HepG2 (cell line): Measurements from ENCODE around the gene P3H3. TPM values are rescaled to one million over a fixed set of nuclear protein-coding genes. Genes with fewer than 3 reads are reported as not detected.
A peak's percentile ranks its signal among the peaks of the same experiment; 100 is the strongest.

Experiments
- CHD4 ChIP-seq: fragments of 200-600 bp; sonication (generic); IDR thresholded peaks from 2 replicates; pipeline ENCODE4 v1.7.0; 2017; ENCODE audit warnings: mild to moderate bottlenecking, low read length, borderline replicate concordance
- GFI1 ChIP-seq: sonication (generic); formaldehyde crosslinking; IDR thresholded peaks from 2 replicates; pipeline ENCODE4 v1.5.0; 2020; ENCODE audit warnings: missing genetic modification reagents, mild to moderate bottlenecking, borderline replicate concordance
- HNF4G ChIP-seq, 2 experiments: sonication (generic) in 1 of 2; formaldehyde crosslinking in 1 of 2; IDR thresholded peaks; 2 replicates each; pipeline versions ENCODE4 v1.4.0 to v1.6.1; 2011 to 2020; ENCODE audit warnings: borderline replicate concordance in 2 of 2, low read depth in 2 of 2, mild to moderate bottlenecking in 2 of 2, low read length in 1 of 2, missing genetic modification reagents in 1 of 2, moderate library complexity in 1 of 2
- KDM5B ChIP-seq: sonication (generic); formaldehyde crosslinking; IDR thresholded peaks from 2 replicates; pipeline ENCODE4 v1.4.0; 2020; ENCODE audit warnings: missing genetic modification reagents, mild to moderate bottlenecking, borderline replicate concordance
- MEF2D ChIP-seq: sonication (generic); formaldehyde crosslinking; IDR thresholded peaks from 2 replicates; pipeline ENCODE4 v1.5.1; 2020; ENCODE audit warnings: mild to moderate bottlenecking, missing genetic modification reagents
- PHF21A ChIP-seq: sonication (generic); formaldehyde crosslinking; IDR thresholded peaks from 2 replicates; pipeline ENCODE4 v1.5.0; 2020; ENCODE audit warnings: mild to moderate bottlenecking, missing genetic modification reagents
- TBX3 ChIP-seq: fragments of 450-650 bp; IDR thresholded peaks from 2 replicates; pipeline ENCODE4 v1.6.1; 2017; ENCODE audit warnings: antibody characterized with exemption, mild to moderate bottlenecking, inconsistent platforms, borderline replicate concordance
- THAP11 ChIP-seq: IDR thresholded peaks from 2 replicates; pipeline ENCODE4 v1.6.1; 2016; ENCODE audit warnings: missing biosample characterization, missing genetic modification reagents
- ZFX ChIP-seq: sonication (generic); formaldehyde crosslinking; IDR thresholded peaks from 2 replicates; pipeline ENCODE4 v1.4.0; 2020; ENCODE audit warnings: mild to moderate bottlenecking, low read depth, missing genetic modification reagents, moderate library complexity
- ZNF124 ChIP-seq: sonication (generic); formaldehyde crosslinking; IDR thresholded peaks from 2 replicates; pipeline ENCODE4 v1.4.0; 2020; ENCODE audit warnings: missing genetic modification reagents
- ZNF224 ChIP-seq: sonication (generic); formaldehyde crosslinking; IDR thresholded peaks from 2 replicates; pipeline ENCODE4 v1.5.0; 2020; ENCODE audit warnings: mild to moderate bottlenecking, missing genetic modification reagents
- ZNF530 ChIP-seq: sonication (generic); formaldehyde crosslinking; IDR thresholded peaks from 2 replicates; pipeline ENCODE4 v1.5.0; 2020; ENCODE audit warnings: low read depth, mild to moderate bottlenecking, missing genetic modification reagents
- polyA plus RNA-seq, 8 experiments: library from polyadenylated mRNA; depleted of rRNA in 3 of 8; stranded (reverse) in 7 of 8; unstranded in 1 of 8; fragments of >200 nt; fragmentation: Illumina TruSeq in 4 of 8; extraction: Trizol in 4 of 8; gene quantifications; 2 replicates each; pipeline versions ENCODE4 v1.2.1 to v1.2.3, GENCODE V29; 2011 to 2016; ENCODE audit warnings: low read depth in 4 of 8, missing spikeins in 1 of 8, mixed read lengths in 1 of 8; ENCODE audit not compliant: insufficient read depth in 1 of 8
- total RNA-seq, 5 experiments: library from RNA; depleted of rRNA; stranded (reverse); fragments of >200 nt; fragmentation: Illumina TruSeq; extraction: Trizol; gene quantifications; 2 replicates each; pipeline ENCODE4 v1.2.3, GENCODE V29; 2016; ENCODE audit warnings: low read depth in 1 of 5
- TF ChIP-seq, protein P1 (sequence below): sonication (generic); formaldehyde crosslinking; IDR thresholded peaks from 2 replicates; pipeline ENCODE4 v1.9.0; 2021; ENCODE audit warnings: missing genetic modification reagents, borderline replicate concordance
- TF ChIP-seq, protein P2 (sequence below): sonication (generic); formaldehyde crosslinking; IDR thresholded peaks from 2 replicates; pipeline ENCODE4 v1.4.0; 2020; ENCODE audit warnings: mild to moderate bottlenecking, low read depth, missing genetic modification reagents
- TF ChIP-seq, protein P3 (sequence below): sonication (generic); formaldehyde crosslinking; IDR thresholded peaks from 2 replicates; pipeline ENCODE4 v1.5.0; 2020; ENCODE audit warnings: mild to moderate bottlenecking, missing genetic modification reagents

P3H3 gene
- total and polyA plus RNA-seq, 2 of the 13 experiments (the other 11 are each of a cell fraction or from before 2014, with no cell fraction given): 20.1 to 20.5 TPM

DNA sequence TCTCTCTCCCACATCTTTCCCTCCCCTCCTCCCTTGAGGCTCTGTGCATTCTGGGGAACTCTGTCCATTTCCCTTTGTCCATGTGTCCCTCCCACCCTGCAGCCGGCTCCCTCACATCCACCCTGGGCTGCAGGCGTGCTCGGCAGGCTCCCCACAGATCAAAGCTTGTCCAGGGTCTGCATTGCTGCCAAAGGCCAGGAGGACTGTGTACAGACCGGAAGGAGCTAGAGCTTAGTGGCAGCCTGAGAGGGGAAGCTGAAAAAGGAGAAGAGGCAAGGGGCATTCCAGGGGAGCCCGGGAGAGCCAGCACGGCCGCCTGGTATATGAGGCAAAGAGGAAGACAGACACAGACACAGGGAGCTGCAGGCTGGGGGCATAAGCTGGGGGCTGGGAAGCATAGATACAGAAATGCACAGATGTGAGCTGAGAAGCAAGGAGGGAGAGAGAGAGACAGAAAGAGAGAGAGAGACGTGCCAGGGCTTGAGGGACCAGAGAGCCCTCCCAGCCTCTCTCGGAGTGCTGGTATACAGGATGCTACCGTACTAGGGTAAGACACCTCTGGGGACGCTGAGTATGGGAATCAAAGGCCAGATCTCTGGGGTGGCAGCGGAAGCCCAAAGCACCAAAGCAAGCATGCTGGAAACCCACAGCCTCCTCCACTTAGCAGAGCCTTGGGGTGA, 35.5 kb upstream of the P3H3 start (continued):
- TF ChIP-seq ZNF224 (CRISPR knock-in tag) (no peak), ZFX (peak; percentile 61; the same call in 1 of the 2 replicates), KDM5B (CRISPR knock-in tag) (peak; percentile 59; the same call in 1 of the 2 replicates), ZNF124 (CRISPR knock-in tag) (no peak), MEF2D (CRISPR knock-in tag) (peak; percentile 80), GFI1 (CRISPR knock-in tag) (no peak; the same call in 1 of the 2 replicates), HNF4G (IDR thresholded peaks at IDR 0.05; ENCODE audit: borderline replicate concordance, low read depth, low read length) (0 out of 2 replicates have a peak, but pooled peaks have one; percentile 7), HNF4G (CRISPR knock-in tag; IDR thresholded peaks at IDR 0.05; ENCODE audit: borderline replicate concordance, low read depth) (peak; percentile 48; the same call in 1 of the 2 replicates), CHD4 (no peak), ZNF530 (CRISPR knock-in tag) (no peak), THAP11 (CRISPR knock-in tag) (peak; percentile 54), PHF21A (peak; percentile 82), TBX3 (no peak)
- TF ChIP-seq, protein P1, sequence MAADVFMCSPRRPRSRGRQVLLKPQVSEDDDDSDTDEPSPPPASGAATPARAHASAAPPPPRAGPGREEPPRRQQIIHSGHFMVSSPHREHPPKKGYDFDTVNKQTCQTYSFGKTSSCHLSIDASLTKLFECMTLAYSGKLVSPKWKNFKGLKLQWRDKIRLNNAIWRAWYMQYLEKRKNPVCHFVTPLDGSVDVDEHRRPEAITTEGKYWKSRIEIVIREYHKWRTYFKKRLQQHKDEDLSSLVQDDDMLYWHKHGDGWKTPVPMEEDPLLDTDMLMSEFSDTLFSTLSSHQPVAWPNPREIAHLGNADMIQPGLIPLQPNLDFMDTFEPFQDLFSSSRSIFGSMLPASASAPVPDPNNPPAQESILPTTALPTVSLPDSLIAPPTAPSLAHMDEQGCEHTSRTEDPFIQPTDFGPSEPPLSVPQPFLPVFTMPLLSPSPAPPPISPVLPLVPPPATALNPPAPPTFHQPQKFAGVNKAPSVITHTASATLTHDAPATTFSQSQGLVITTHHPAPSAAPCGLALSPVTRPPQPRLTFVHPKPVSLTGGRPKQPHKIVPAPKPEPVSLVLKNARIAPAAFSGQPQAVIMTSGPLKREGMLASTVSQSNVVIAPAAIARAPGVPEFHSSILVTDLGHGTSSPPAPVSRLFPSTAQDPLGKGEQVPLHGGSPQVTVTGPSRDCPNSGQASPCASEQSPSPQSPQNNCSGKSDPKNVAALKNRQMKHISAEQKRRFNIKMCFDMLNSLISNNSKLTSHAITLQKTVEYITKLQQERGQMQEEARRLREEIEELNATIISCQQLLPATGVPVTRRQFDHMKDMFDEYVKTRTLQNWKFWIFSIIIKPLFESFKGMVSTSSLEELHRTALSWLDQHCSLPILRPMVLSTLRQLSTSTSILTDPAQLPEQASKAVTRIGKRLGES (CRISPR knock-in tag): no peak
- TF ChIP-seq, protein P2, sequence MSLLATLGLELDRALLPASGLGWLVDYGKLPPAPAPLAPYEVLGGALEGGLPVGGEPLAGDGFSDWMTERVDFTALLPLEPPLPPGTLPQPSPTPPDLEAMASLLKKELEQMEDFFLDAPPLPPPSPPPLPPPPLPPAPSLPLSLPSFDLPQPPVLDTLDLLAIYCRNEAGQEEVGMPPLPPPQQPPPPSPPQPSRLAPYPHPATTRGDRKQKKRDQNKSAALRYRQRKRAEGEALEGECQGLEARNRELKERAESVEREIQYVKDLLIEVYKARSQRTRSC: no peak
- TF ChIP-seq, protein P3, sequence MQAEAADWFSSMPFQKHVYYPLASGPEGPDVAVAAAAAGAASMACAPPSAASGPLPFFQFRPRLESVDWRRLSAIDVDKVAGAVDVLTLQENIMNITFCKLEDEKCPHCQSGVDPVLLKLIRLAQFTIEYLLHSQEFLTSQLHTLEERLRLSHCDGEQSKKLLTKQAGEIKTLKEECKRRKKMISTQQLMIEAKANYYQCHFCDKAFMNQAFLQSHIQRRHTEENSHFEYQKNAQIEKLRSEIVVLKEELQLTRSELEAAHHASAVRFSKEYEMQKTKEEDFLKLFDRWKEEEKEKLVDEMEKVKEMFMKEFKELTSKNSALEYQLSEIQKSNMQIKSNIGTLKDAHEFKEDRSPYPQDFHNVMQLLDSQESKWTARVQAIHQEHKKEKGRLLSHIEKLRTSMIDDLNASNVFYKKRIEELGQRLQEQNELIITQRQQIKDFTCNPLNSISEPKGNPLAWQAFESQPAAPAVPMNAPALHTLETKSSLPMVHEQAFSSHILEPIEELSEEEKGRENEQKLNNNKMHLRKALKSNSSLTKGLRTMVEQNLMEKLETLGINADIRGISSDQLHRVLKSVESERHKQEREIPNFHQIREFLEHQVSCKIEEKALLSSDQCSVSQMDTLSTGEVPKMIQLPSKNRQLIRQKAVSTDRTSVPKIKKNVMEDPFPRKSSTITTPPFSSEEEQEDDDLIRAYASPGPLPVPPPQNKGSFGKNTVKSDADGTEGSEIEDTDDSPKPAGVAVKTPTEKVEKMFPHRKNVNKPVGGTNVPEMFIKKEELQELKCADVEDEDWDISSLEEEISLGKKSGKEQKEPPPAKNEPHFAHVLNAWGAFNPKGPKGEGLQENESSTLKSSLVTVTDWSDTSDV: no peak
